HG03354 (cell line): ENCODE data around the gene TLL1.

ENCODE experiments used
- ATAC-seq: cut with Tn5 transposase; IDR thresholded peaks from one replicate; pipeline ENCODE4 v1.9.1; 2021; ENCODE audit warnings: mild to moderate bottlenecking; ENCODE audit not compliant: unreplicated experiment, poor library complexity, severe bottlenecking

The TLL1 gene

DNA sequence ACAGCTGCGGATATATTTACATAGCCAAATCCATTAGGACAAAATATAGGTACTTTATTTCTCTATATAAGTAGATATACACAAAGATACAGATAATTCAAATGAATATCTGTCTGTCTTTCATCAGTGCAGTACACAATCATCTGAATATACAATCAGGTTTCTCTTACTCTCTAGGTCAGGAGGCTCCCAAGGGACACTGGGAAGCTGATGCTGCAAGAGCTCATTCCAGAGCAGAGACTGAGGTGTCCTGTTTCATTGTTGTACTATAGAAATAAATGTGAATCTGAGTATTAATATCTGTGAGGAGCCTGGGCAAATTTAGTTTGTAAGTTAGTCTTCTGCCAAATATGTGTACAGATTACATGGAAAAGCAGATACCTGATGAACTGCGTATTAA lies 4.2 kb downstream of the TLL1 start:
- no peak for ATAC-seq

DNA sequence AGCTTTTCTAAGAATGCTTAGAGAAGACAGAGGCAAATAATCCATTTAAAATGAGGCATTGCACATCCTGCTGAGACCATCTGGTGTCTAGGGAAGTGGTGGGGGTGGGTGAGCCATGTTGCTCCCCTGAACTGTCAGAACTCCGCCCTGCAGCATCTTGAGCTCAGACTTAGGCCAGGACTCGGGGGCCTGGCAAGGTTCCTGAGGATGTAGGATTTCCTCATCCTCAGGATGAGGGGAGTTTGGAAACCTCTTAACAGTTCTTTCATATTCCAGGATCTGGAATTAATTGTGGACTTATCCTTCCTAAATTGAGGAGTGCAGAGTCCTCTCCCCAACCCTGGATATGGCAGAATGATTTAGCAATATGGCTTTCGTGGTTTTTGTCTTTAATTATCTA lies 6.6 kb downstream of the TLL1 start:
- no peak for ATAC-seq

DNA sequence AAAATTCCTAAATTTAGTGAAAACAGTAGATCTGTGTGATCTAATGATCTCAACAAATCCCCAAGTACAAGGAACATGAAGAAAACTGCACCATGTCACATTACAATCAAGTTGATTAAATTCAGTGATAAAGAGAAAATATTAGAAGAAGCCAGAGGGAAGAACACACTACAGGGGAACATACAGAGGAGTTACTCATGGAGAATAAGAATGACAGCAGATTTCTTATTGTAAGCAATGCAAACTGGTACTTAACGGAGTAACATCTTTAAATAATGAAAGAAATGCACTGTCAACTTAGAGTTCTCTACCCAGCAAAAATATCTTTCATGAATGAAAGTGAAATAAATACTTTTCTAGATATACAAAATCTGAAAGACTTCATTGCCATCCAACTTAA lies 21.1 kb downstream of the TLL1 start:
- ATAC-seq, result no peak

- no peak for ATAC-seq
These were observed 32.5 kb downstream of the TLL1 start for GRCh38 chr4:165905405-165906027.

- no peak for ATAC-seq
These were observed 33.2 kb downstream of the TLL1 start for GRCh38 chr4:165906272-165906671.

GRCh38 chr4:165909947-165910346 lies 36.9 kb downstream of the TLL1 start:
- no peak for ATAC-seq

GRCh38 chr4:165915215-165915614 lies 42.2 kb downstream of the TLL1 start:
- no peak for ATAC-seq

DNA sequence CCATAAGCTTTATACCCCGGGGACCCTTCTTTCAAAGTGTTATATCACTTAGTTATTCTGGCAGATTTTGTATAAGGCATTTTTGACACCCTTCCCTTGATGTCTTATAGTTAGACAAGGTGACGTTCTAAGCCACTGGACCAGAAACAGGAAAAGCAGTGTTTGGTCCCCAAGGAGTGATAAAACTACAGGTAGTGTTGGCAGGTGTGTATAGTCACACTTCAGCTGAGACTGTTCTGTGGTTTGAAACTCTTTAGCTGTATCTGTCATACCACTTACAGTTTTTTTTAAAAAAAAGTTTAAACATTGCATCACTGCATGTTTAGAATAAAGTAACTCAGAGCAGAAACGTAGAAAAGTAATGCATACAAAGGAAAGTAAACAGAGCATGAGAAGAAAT lies 48.5 kb downstream of the TLL1 start:
- ATAC-seq, result no peak

DNA sequence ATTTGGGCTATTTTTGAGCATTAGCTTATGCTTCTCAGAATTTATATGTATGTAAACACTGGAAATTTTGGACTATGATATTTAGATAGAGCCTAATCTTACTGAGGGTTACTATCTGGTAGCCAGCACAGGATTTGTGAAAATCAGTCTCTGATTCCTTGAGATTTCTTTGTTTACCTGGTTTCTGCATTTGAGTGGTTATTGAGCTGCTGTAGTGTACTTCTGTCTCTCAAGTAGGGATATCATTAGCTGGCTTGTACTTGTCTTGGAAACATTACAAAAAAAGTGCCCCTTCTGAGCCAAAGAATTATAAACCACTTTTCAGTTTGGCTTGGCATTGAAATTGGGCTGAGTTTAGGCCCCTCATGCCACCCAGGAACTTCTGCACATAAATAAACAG lies 49.7 kb downstream of the TLL1 start:
- no peak for ATAC-seq

DNA sequence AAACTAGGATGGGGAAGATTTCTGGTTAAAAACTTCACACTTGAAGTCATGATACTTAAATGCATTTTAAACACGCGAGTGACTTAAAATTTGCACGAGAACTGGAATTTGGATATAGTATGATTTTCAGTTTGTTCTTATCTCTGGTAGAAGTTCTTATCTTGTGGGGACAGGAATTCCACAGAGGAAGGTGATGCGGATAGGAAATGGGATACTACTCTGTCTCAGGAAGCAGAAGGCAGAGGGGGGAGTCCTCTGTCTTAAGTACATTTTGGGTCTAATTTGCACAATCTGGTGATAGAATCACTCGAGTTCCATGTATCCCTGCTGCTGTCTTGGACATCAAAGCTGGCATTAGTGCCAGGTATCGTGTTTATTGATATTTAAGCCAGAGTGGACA lies 53.3 kb downstream of the TLL1 start:
- ATAC-seq, result no peak

DNA sequence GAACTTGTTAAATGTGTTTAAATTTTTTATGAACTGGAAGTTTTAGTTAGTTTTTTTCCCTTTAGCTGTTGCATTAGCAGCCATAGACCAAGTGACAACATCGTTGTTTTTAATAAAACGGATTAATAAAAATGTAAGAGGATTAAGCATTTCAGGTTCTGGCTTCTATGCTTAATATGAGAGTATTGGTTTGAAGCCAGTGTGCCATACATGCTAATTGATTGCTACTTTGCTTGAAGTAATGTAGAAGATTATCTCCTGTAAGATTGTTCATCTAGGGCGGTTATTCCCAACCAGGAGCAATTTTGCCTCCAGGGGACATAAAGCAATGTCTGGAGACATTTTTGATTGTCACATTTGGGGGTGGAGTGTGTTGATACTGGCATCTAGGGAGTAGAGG lies 54.3 kb downstream of the TLL1 start:
- no peak for ATAC-seq

DNA sequence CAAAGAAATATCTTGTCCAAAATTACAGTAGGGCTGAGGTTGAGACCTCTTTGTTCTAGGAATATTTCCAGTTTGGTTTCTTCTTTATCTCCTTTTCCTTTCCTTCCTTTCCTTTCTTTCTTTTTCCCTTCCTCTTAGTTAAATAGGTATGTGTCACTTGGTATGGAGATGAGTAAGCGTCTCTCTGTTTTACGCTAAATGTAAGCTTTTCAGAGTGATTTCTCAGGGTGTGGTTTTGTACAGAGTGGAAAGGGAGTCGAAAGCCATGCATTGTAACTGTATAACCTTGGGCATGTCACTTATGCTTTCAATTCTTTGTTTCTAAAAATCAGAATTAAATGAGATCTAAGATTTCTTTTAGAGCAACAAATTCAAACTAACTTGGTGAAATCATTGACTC lies 54.8 kb downstream of the TLL1 start:
- no peak for ATAC-seq

GRCh38 chr4:165928601-165929000 lies 55.6 kb downstream of the TLL1 start:
- ATAC-seq, result no peak

DNA sequence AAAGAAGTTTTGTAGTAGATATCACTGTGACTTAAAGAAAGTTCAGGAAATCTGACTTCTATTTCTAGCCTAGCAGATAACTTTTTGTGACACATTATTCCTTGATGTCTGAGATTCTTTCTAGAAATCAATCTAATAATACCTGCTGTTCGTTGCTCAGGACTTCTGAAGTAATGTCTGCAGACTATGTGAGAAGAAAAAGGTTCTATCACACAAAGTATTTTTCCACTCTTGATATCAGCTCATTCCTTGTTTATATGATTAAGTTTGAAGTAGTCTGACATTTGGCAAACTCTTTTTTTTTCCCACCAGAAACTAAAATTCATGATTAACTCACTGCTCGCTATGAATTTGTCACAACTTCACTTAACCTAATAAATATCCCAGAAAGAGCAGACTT lies 56.6 kb downstream of the TLL1 start:
- ATAC-seq, result no peak

- no peak for ATAC-seq
These were observed 58.7 kb downstream of the TLL1 start for GRCh38 chr4:165931741-165932140.

- no peak for ATAC-seq
These were observed 71.9 kb downstream of the TLL1 start for GRCh38 chr4:165944900-165945299.

- ATAC-seq, result no peak
These were observed 73.0 kb downstream of the TLL1 start for GRCh38 chr4:165945991-165946390.

DNA sequence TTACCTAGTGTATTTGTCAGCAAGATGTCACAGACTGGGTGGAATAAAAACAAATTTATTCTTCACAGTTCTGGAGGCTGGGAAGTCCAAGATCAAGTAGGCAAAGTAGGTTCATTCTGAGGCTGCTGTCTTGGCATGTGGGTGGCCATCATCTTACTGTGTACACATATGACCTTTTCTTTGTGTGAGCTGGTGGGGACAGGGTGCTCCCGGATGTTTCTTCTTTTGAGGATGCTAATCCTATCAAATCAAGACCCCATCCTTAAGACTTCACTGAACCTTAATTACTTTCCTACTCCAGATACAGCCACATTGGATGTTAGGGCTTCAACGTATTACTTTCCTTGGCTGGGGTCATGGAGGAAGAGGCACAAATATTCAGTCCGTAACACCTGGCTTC lies 74.0 kb downstream of the TLL1 start:
- no peak for ATAC-seq

- no peak for ATAC-seq
These were observed 80.1 kb downstream of the TLL1 start for GRCh38 chr4:165953181-165953580.

- ATAC-seq, result no peak
These were observed 90.6 kb downstream of the TLL1 start for GRCh38 chr4:165963621-165964020.

GRCh38 chr4:165964591-165964990 lies 91.6 kb downstream of the TLL1 start:
- ATAC-seq, result no peak

DNA sequence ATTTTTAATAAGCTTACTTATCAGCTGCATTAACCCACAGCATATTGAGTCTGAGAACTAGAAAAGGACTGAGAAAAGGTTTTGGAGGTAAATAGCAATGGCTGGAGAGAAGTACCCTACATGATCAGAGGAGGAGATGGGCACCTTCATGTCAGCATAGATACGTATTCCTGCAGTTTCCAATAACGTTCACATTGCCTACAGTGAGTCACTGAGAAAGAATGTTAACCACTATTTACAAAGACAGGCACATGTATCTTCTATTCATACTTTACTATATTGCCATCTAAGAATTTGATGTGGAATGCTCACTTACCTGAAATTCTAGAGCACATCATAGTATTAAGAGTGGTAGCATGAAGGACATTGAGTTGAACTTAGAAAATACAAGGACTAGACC lies 92.5 kb downstream of the TLL1 start:
- ATAC-seq, result no peak
